Natural killer cell treated with Interleukin-12 subunit alpha and Interleukin-12 subunit beta and Interleukin-15 and Interleukin-18, amount 100 ng/mL, for 72 hours (primary cell): ENCODE data around the gene COPS9. TPM values are rescaled to one million over a fixed set of nuclear protein-coding genes. Genes with fewer than 3 reads are reported as not detected.

Experiments used
- ATAC-seq, 2 donors: fragments of 150-1000 bp; cut with Tn5 transposase in 1 of 2; sonication (Bioruptor Pico), chemical (Tn5 transposase) in 1 of 2; 2 replicates each; pipeline ENCODE4 v1.10.0; 2021
- DNase-seq: peaks from one replicate; pipeline ENCODE4 v3.0.0; 2022; ENCODE audit warnings: low spot score
- H3K27ac Mint-ChIP-seq, 2 donors: 1 replicate in 1 of 2; 2 replicates in 1 of 2; pipeline ENCODE4 v1.8.0; 2022; ENCODE audit warnings: mixed read lengths in 2 of 2, mild to moderate bottlenecking in 1 of 2, moderate library complexity in 1 of 2
- H3K27me3 Mint-ChIP-seq, 2 donors: 1 replicate in 1 of 2; 2 replicates in 1 of 2; pipeline ENCODE4 v1.8.0; 2022; ENCODE audit warnings: mixed read lengths in 2 of 2
- H3K36me3 Mint-ChIP-seq: one replicate; pipeline ENCODE4 v1.8.0; 2022; ENCODE audit warnings: mixed read lengths
- H3K4me1 Mint-ChIP-seq, 2 donors: 1 replicate in 1 of 2; 2 replicates in 1 of 2; pipeline ENCODE4 v1.8.0; 2022; ENCODE audit warnings: low read depth in 2 of 2, mixed read lengths in 2 of 2, mild to moderate bottlenecking in 1 of 2
- H3K4me3 Mint-ChIP-seq: one replicate; pipeline ENCODE4 v1.8.0; 2022; ENCODE audit warnings: mixed read lengths
- H3K9me3 Mint-ChIP-seq: 2 replicates; pipeline ENCODE4 v1.8.0; 2022; ENCODE audit warnings: mixed read lengths
- total RNA-seq, 2 donors: library from RNA; stranded (reverse); gene quantifications; one replicate each; pipeline ENCODE4 v1.2.3, GENCODE V29; 2022

The COPS9 gene
- total RNA-seq, 2 donors from 2014 or later, result 117 to 131 TPM

- H3K27ac Mint-ChIP-seq, result no peak overlapping the region
- H3K9me3 Mint-ChIP-seq, result no peaks in the 10 kb centered on the region
- DNase-seq (no peak), ATAC-seq (no peak)
- H3K4me3 Mint-ChIP-seq, result no peak overlapping the region
- no peaks in the 10 kb centered on the region for H3K4me1 Mint-ChIP-seq
- peaks cover 20 to 49% of the 10 kb centered on the region in 2 donors for H3K27me3 Mint-ChIP-seq
- H3K36me3 Mint-ChIP-seq, result no peaks in the 10 kb centered on the region
These were observed 23.0 kb downstream of the COPS9 start for GRCh38 chr2:240112914-240113690.

GRCh38 chr2:240111253-240111652, 24.9 kb downstream of the COPS9 start:
- H3K36me3 Mint-ChIP-seq, result no peaks in the 10 kb centered on the region
- H3K4me1 Mint-ChIP-seq, result no peaks in the 10 kb centered on the region
- no peak overlapping the region for H3K27ac Mint-ChIP-seq
- DNase-seq (no peak), ATAC-seq (no peak)
- H3K9me3 Mint-ChIP-seq, result no peaks in the 10 kb centered on the region
- H3K4me3 Mint-ChIP-seq, result no peak overlapping the region
- H3K27me3 Mint-ChIP-seq, result peaks cover 18 to 46% of the 10 kb centered on the region in 2 donors

GRCh38 chr2:240109386-240109785, 26.7 kb downstream of the COPS9 start:
- no peak for ATAC-seq
- H3K4me3 Mint-ChIP-seq, result no peak overlapping the region
- no peaks in the 10 kb centered on the region for H3K36me3 Mint-ChIP-seq
- H3K27me3 Mint-ChIP-seq, result peaks cover 14 to 36% of the 10 kb centered on the region in 2 donors
- no peak for DNase-seq
- no peaks in the 10 kb centered on the region for H3K4me1 Mint-ChIP-seq
- no peaks in the 10 kb centered on the region for H3K9me3 Mint-ChIP-seq
- no peak overlapping the region for H3K27ac Mint-ChIP-seq

- no peak for DNase-seq
- Mint-ChIP-seq H3K27ac (no peak overlapping the region), H3K4me3 (no peak overlapping the region), H3K36me3 (no peaks in the 10 kb centered on the region), H3K27me3 (peaks cover 8 to 21% of the 10 kb centered on the region in 2 donors), H3K4me1 (no peaks in the 10 kb centered on the region), H3K9me3 (no peaks in the 10 kb centered on the region)
- ATAC-seq, result peak in 1 of 2 donors; percentile 14
These were observed 28.7 kb downstream of the COPS9 start for GRCh38 chr2:240107477-240107796.

- Mint-ChIP-seq H3K4me1 (no peaks in the 10 kb centered on the region), H3K4me3 (no peak overlapping the region), H3K9me3 (no peaks in the 10 kb centered on the region), H3K27ac (no peak overlapping the region), H3K27me3 (peaks cover 7 to 15% of the 10 kb centered on the region in 2 donors), H3K36me3 (no peaks in the 10 kb centered on the region)
- ATAC-seq (no peak), DNase-seq (no peak)
These were observed 29.2 kb downstream of the COPS9 start for GRCh38 chr2:240106765-240107476.

- DNase-seq (no peak), ATAC-seq (no peak)
- H3K4me3 Mint-ChIP-seq, result no peak overlapping the region
- no peak overlapping the region for H3K27ac Mint-ChIP-seq
- no peaks in the 10 kb centered on the region for H3K9me3 Mint-ChIP-seq
- H3K4me1 Mint-ChIP-seq, result no peaks in the 10 kb centered on the region
- no peaks in the 10 kb centered on the region for H3K36me3 Mint-ChIP-seq
- peaks cover 14 to 15% of the 10 kb centered on the region in 2 donors for H3K27me3 Mint-ChIP-seq
These were observed 30.1 kb downstream of the COPS9 start for GRCh38 chr2:240105982-240106381.

- Mint-ChIP-seq H3K36me3 (no peaks in the 10 kb centered on the region), H3K27me3 (peaks cover 28 to 35% of the 10 kb centered on the region in 2 donors), H3K27ac (no peak overlapping the region), H3K9me3 (no peaks in the 10 kb centered on the region), H3K4me3 (no peak overlapping the region), H3K4me1 (no peaks in the 10 kb centered on the region)
- no peak for DNase-seq
- no peak for ATAC-seq
These were observed 33.0 kb downstream of the COPS9 start for GRCh38 chr2:240103136-240103535.

- Mint-ChIP-seq H3K9me3 (no peaks in the 10 kb centered on the region), H3K27ac (no peak overlapping the region), H3K4me1 (no peaks in the 10 kb centered on the region), H3K36me3 (peaks cover 6% of the 10 kb centered on the region), H3K27me3 (peaks cover 59 to 70% of the 10 kb centered on the region in 2 donors), H3K4me3 (no peak overlapping the region)
- no peak for DNase-seq
- ATAC-seq, result no peak
These were observed 37.8 kb downstream of the COPS9 start for GRCh38 chr2:240098349-240098748.

GRCh38 chr2:240095556-240096523, 40.3 kb downstream of the COPS9 start:
- no peak overlapping the region for H3K27ac Mint-ChIP-seq
- peaks cover 60 to 77% of the 10 kb centered on the region in 2 donors for H3K27me3 Mint-ChIP-seq
- DNase-seq (no peak), ATAC-seq (no peak)
- peaks cover 6% of the 10 kb centered on the region for H3K36me3 Mint-ChIP-seq
- no peaks in the 10 kb centered on the region for H3K4me1 Mint-ChIP-seq
- H3K4me3 Mint-ChIP-seq, result no peak overlapping the region
- no peaks in the 10 kb centered on the region for H3K9me3 Mint-ChIP-seq

- no peak for ATAC-seq
- no peak overlapping the region for H3K4me3 Mint-ChIP-seq
- DNase-seq, result no peak
- peaks cover 7% of the 10 kb centered on the region for H3K9me3 Mint-ChIP-seq
- peaks cover 38 to 58% of the 10 kb centered on the region in 2 donors for H3K27me3 Mint-ChIP-seq
- peaks cover 22% of the 10 kb centered on the region for H3K36me3 Mint-ChIP-seq
- no peak overlapping the region for H3K27ac Mint-ChIP-seq
- H3K4me1 Mint-ChIP-seq, result no peaks in the 10 kb centered on the region
These were observed 46.8 kb downstream of the COPS9 start for GRCh38 chr2:240089306-240089705.

- H3K36me3 Mint-ChIP-seq, result peaks cover 22% of the 10 kb centered on the region
- no peaks in the 10 kb centered on the region for H3K4me1 Mint-ChIP-seq
- H3K9me3 Mint-ChIP-seq, result peaks cover 7% of the 10 kb centered on the region
- H3K27me3 Mint-ChIP-seq, result peaks cover 24 to 56% of the 10 kb centered on the region in 2 donors
- no peak for ATAC-seq
- H3K4me3 Mint-ChIP-seq, result no peak overlapping the region
- DNase-seq, result no peak
- H3K27ac Mint-ChIP-seq, result no peak overlapping the region
These were observed 49.5 kb downstream of the COPS9 start for GRCh38 chr2:240086563-240086962.
